Neural cell (in vitro differentiated cells): Measurements from ENCODE around the gene UCP3. TPM values are rescaled to one million over a fixed set of nuclear protein-coding genes. Genes with fewer than 3 reads are reported as not detected.

Source experiments
- H2AFZ ChIP-seq: fragments of 200-600, 300-800 bp; sonication (generic), shearing (Covaris generic); 2 replicates; pipeline ENCODE4 v1.6.0; 2014; ENCODE audit warnings: low read depth, mild to moderate bottlenecking, antibody characterized with exemption, low read length, moderate library complexity
- H3F3A ChIP-seq: fragments of 200-600 bp; shearing (Covaris generic); 2 replicates; pipeline ENCODE4 v1.6.1; 2016; ENCODE audit warnings: mild to moderate bottlenecking, moderate library complexity, mixed read lengths, antibody characterized with exemption, low read length; ENCODE audit not compliant: insufficient read depth, poor library complexity, severe bottlenecking
- H3K27ac ChIP-seq: fragments of 200-600, 300-800 bp; sonication (generic), shearing (Covaris generic); 2 replicates; pipeline ENCODE4 v1.5.1; 2014; ENCODE audit warnings: mild to moderate bottlenecking, low read length, moderate library complexity
- H3K27me3 ChIP-seq: fragments of 300-800, 200-600 bp; sonication (generic), shearing (Covaris generic); 2 replicates; pipeline ENCODE4 v1.6.0; 2014; ENCODE audit warnings: mild to moderate bottlenecking, low read depth, low read length, moderate library complexity; ENCODE audit not compliant: insufficient read depth
- H3K36me3 ChIP-seq: fragments of 300-800, 200-600 bp; sonication (generic), shearing (Covaris generic); 2 replicates; pipeline ENCODE4 v1.5.1; 2014; ENCODE audit warnings: mild to moderate bottlenecking, antibody characterized with exemption, low read length, moderate library complexity; ENCODE audit not compliant: insufficient read depth
- H3K4me2 ChIP-seq: fragments of 300-800, 200-600 bp; sonication (generic), shearing (Covaris generic); 2 replicates; pipeline ENCODE4 v1.6.0; 2014; ENCODE audit warnings: mild to moderate bottlenecking, low read length
- H3K4me3 ChIP-seq: fragments of 300-800, 200-600 bp; sonication (generic), shearing (Covaris generic); 2 replicates; pipeline ENCODE4 v1.5.1; 2014; ENCODE audit warnings: mild to moderate bottlenecking, low read length, moderate library complexity
- H3K79me2 ChIP-seq: fragments of 200-600 bp; shearing (Covaris generic); replicated peaks from 2 replicates; pipeline ENCODE4 v1.6.0; 2014; ENCODE audit warnings: mild to moderate bottlenecking, low read length, moderate library complexity; ENCODE audit not compliant: insufficient read depth
- H3K9ac ChIP-seq: fragments of 300-800, 200-600 bp; sonication (generic), shearing (Covaris generic); 2 replicates; pipeline ENCODE4 v1.6.1; 2016; ENCODE audit warnings: mild to moderate bottlenecking, low read length, mixed read lengths
- H3K9me2 ChIP-seq: fragments of 200-600 bp; shearing (Covaris generic); 2 replicates; pipeline ENCODE4 v1.6.1; 2016; ENCODE audit warnings: mild to moderate bottlenecking, low read length, mixed read lengths; ENCODE audit not compliant: insufficient read depth
- H3K9me3 ChIP-seq: fragments of 200-600, 300-800 bp; sonication (generic), shearing (Covaris generic); 2 replicates; pipeline ENCODE4 v1.6.1; 2016; ENCODE audit warnings: mild to moderate bottlenecking, mixed run types, low read length, moderate library complexity, mixed read lengths
- H4K20me1 ChIP-seq: fragments of 200-600 bp; shearing (Covaris generic); 2 replicates; pipeline ENCODE4 v1.6.1; 2016; ENCODE audit warnings: mild to moderate bottlenecking, mixed run types; ENCODE audit not compliant: insufficient read depth
- EP300 ChIP-seq: fragments of 450-650 bp; conservative IDR thresholded peaks from 2 replicates; pipeline ENCODE4 v1.6.1; 2014; ENCODE audit warnings: antibody characterized with exemption, mild to moderate bottlenecking, moderate library complexity; ENCODE audit not compliant: poor library complexity, severe bottlenecking
- EZH2 ChIP-seq: fragments of 200-600, 300-800 bp; shearing (Covaris generic), sonication (generic); IDR thresholded peaks from 2 replicates; pipeline ENCODE4 v1.6.1; 2014; ENCODE audit warnings: antibody characterized with exemption, low read length, borderline replicate concordance, mild to moderate bottlenecking; ENCODE audit not compliant: insufficient read depth, poor library complexity, severe bottlenecking
- MXI1 ChIP-seq: fragments of 450-650 bp; conservative IDR thresholded peaks from 2 replicates; pipeline ENCODE4 v1.6.1; 2014; ENCODE audit warnings: antibody characterized with exemption, mild to moderate bottlenecking; ENCODE audit not compliant: poor library complexity, severe bottlenecking
- POLR2AphosphoS5 ChIP-seq: IDR thresholded peaks from 2 replicates; pipeline ENCODE4 v1.6.1; 2012
- RAD21 ChIP-seq: fragments of 450-650 bp; conservative IDR thresholded peaks from 2 replicates; pipeline ENCODE4 v1.6.1; 2014; ENCODE audit warnings: antibody characterized with exemption, mild to moderate bottlenecking, moderate library complexity
- SMC3 ChIP-seq: fragments of 450-650 bp; conservative IDR thresholded peaks from 2 replicates; pipeline ENCODE4 v1.6.1; 2014; ENCODE audit warnings: antibody characterized with exemption, mild to moderate bottlenecking, moderate library complexity; ENCODE audit not compliant: poor library complexity
- TAF1 ChIP-seq: IDR thresholded peaks from 2 replicates; pipeline ENCODE4 v1.6.1; 2012; ENCODE audit warnings: low read depth
- polyA plus RNA-seq: library from polyadenylated mRNA; depleted of rRNA; stranded (reverse); fragments of >200 nt; gene quantifications from 2 replicates; pipeline ENCODE4 v1.2.3, GENCODE V29; 2014
- TF ChIP-seq, protein P1 (sequence below): fragments of 450-650 bp; IDR thresholded peaks from 2 replicates; pipeline ENCODE4 v1.5.1; 2014; ENCODE audit warnings: antibody characterized with exemption, mild to moderate bottlenecking, moderate library complexity; ENCODE audit not compliant: poor library complexity, severe bottlenecking
- TF ChIP-seq, protein P2 (sequence below): IDR thresholded peaks from 2 replicates; pipeline ENCODE4 v1.6.1; 2012; ENCODE audit warnings: borderline replicate concordance

The UCP3 gene
- polyA plus RNA-seq, 1 donor from 2014 or later = 7.8 TPM

DNA sequence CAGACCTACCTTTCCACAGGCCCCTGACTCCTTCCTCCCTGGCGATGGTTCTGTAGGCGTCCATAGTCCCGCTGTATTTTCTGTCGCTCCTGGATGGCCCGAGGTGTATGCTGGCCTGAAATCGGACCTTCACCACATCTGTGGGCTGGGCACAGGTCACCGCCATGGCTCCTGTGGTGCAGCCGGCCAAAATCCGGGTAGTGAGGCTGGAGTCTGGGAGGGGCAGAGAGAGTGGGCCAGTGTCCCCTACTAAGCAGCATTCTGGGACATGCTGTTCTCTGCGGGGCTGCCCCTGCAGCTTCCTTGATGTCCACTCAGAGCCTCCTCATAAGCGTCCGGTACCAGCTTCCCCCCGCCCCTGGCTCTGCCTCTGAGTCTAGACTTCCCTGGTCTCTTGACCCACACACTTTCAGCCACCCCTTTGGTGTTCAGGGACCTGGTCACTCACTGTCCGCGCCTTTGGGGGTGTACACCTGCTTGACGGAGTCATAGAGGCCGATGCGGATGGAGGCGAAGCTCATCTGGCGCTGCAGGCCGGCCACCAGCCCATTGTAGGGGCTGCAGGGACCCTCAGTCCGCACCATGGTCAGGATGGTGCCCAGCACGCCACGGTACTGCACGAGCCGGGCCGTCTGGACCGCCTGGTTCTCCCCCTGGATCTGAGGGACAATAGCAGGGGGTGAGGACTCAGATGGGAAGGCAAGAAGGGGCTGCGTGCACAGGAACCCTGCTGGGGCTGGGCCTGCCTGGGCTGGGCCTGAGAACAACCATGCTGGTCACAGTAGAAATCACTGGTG, 3.0 kb downstream of the UCP3 start:
- Histone ChIP-seq H3K27ac (no peak overlapping the region), H3F3A (no peaks in the 10 kb centered on the region), H4K20me1 (no peaks in the 10 kb centered on the region), H3K27me3 (no peaks in the 10 kb centered on the region), H3K79me2 (no peaks in the 10 kb centered on the region), H2AFZ (no peak overlapping the region), H3K9me3 (no peaks in the 10 kb centered on the region), H3K9ac (no peak overlapping the region), H3K9me2 (no peaks in the 10 kb centered on the region), H3K36me3 (peaks cover 4% of the 10 kb centered on the region), H3K4me3 (no peak overlapping the region), H3K4me2 (no peak overlapping the region)
- TF ChIP-seq, protein P1, sequence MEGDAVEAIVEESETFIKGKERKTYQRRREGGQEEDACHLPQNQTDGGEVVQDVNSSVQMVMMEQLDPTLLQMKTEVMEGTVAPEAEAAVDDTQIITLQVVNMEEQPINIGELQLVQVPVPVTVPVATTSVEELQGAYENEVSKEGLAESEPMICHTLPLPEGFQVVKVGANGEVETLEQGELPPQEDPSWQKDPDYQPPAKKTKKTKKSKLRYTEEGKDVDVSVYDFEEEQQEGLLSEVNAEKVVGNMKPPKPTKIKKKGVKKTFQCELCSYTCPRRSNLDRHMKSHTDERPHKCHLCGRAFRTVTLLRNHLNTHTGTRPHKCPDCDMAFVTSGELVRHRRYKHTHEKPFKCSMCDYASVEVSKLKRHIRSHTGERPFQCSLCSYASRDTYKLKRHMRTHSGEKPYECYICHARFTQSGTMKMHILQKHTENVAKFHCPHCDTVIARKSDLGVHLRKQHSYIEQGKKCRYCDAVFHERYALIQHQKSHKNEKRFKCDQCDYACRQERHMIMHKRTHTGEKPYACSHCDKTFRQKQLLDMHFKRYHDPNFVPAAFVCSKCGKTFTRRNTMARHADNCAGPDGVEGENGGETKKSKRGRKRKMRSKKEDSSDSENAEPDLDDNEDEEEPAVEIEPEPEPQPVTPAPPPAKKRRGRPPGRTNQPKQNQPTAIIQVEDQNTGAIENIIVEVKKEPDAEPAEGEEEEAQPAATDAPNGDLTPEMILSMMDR = no peak
- TF ChIP-seq POLR2AphosphoS5 (no peak), SMC3 (no peak), MXI1 (no peak), TAF1 (no peak), EZH2 (no peak), RAD21 (no peak)
- TF ChIP-seq, protein P2, sequence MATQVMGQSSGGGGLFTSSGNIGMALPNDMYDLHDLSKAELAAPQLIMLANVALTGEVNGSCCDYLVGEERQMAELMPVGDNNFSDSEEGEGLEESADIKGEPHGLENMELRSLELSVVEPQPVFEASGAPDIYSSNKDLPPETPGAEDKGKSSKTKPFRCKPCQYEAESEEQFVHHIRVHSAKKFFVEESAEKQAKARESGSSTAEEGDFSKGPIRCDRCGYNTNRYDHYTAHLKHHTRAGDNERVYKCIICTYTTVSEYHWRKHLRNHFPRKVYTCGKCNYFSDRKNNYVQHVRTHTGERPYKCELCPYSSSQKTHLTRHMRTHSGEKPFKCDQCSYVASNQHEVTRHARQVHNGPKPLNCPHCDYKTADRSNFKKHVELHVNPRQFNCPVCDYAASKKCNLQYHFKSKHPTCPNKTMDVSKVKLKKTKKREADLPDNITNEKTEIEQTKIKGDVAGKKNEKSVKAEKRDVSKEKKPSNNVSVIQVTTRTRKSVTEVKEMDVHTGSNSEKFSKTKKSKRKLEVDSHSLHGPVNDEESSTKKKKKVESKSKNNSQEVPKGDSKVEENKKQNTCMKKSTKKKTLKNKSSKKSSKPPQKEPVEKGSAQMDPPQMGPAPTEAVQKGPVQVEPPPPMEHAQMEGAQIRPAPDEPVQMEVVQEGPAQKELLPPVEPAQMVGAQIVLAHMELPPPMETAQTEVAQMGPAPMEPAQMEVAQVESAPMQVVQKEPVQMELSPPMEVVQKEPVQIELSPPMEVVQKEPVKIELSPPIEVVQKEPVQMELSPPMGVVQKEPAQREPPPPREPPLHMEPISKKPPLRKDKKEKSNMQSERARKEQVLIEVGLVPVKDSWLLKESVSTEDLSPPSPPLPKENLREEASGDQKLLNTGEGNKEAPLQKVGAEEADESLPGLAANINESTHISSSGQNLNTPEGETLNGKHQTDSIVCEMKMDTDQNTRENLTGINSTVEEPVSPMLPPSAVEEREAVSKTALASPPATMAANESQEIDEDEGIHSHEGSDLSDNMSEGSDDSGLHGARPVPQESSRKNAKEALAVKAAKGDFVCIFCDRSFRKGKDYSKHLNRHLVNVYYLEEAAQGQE = no peak

DNA sequence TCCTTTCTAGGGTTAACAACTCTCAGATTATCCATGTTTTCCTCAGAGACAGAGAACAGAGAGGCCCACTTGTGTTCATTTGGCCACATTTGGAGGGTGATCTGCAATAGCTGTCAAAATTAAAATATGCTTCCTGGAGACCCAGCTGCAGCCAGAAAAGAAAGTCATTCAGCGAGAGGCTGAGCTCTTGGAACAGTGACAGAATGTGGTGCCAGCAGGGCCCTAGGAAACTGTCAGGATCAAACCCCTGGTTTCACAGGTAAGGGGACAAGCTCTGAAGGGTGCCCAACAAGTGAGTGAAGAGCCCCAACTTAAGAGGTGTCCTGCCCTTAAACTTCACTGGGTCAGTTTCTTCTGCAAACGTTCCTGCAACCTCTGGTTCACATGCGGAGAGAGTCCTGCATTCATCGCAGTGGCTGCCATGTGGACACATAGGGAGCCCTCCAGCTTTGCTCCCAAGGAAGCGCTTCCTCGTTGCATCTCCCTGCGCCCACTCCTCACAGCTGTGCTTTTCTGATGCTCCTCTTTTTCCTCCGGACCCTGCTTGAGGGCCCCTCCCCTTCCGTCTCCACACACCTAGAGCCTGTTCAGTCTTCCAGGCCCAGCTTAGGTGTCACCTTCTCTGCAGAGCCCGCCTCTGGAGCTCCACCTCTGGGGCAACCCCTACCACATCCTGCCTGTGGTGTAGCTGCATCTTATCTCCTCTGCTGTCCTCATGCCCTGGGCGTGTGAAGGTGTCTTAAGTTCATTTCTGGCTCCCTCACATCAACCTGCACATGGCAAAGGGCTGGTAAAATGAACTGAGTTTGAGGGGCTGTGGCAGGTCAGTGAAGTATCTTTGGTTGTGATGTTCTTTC, 3.9 kb downstream of the UCP3 start:
- Histone ChIP-seq H4K20me1 (no peaks in the 10 kb centered on the region), H3K9ac (no peak overlapping the region), H3K27me3 (no peaks in the 10 kb centered on the region), H3K36me3 (peaks cover 4% of the 10 kb centered on the region), H3F3A (no peaks in the 10 kb centered on the region), H3K9me2 (no peaks in the 10 kb centered on the region), H3K4me2 (no peak overlapping the region), H3K27ac (no peak overlapping the region), H3K9me3 (no peaks in the 10 kb centered on the region), H3K4me3 (no peak overlapping the region), H2AFZ (no peak overlapping the region), H3K79me2 (no peaks in the 10 kb centered on the region)
- TF ChIP-seq MXI1 (no peak), RAD21 (no peak), POLR2AphosphoS5 (no peak), EP300 (no peak), TAF1 (no peak), SMC3 (no peak), EZH2 (no peak)
- TF ChIP-seq, protein P1 = no peak
- TF ChIP-seq, protein P2 = no peak
